GM19455 (cell line): ENCODE measurements around the gene TRIM67.
"Not testable (repeated sequence)": the region's sequence is repeated elsewhere in the genome, so short reads cannot be mapped to it uniquely, and the experiment has no call there.

Experiments
- ATAC-seq: cut with Tn5 transposase; IDR thresholded peaks from one replicate; pipeline ENCODE4 v1.9.1; 2021; ENCODE audit not compliant: unreplicated experiment

Gene TRIM67

DNA sequence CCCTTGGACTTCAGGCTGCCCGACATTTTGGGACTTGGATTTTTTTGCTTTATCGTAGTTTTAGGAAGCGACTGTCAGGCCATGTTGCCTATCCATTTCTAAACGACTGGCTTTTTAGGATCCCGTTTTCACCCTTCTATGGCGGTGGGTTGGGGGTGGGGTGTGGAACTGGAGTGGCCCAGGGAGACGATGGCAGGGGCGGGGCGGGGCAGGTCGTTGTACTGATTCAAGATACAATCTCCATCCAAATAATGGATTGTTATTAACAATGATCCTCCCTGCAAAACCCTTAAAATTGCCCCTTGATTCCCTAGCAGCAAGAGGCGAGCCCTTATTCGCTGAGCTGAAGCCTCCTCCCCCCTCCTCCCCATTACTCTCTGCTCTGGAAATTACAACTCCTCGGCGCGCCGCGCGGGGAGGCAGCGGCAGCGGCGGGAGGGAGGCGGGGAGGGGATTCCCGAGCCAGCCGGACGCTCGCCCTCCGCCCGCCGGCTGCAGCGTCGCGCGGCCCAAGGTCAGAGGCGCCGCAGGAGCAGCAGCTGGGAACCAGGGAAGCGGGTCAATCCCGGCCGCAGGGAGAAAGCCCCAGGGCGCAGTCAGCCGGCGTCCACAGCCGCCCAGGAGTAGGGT lies at the start of gene TRIM67:
Gene TRIM67 (plus strand): TSS at position 392 of the 630 bp plus-strand sequence. CDS start 912 bp downstream, outside the sequence.
- no peak for ATAC-seq

DNA sequence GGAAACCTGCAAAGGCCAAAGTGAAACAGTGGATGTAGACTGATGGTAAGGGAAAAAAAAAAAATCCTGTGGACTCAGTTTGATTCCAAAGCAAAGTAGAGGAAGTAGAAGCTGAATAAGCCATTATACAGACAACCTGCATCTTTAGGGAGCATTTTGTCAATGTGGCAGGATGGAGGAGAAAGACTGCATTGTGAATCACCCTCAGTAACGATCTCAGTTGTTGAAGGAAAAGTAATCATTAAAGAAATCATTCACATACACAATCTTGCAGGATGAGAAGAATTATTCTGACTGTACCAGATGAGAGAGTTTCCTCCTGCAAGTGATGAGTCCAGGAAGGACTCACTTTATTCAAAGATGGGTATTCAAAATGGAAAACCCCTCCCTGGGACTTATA lies 45.1 kb upstream of the TRIM67 start:
- no peak for ATAC-seq

DNA sequence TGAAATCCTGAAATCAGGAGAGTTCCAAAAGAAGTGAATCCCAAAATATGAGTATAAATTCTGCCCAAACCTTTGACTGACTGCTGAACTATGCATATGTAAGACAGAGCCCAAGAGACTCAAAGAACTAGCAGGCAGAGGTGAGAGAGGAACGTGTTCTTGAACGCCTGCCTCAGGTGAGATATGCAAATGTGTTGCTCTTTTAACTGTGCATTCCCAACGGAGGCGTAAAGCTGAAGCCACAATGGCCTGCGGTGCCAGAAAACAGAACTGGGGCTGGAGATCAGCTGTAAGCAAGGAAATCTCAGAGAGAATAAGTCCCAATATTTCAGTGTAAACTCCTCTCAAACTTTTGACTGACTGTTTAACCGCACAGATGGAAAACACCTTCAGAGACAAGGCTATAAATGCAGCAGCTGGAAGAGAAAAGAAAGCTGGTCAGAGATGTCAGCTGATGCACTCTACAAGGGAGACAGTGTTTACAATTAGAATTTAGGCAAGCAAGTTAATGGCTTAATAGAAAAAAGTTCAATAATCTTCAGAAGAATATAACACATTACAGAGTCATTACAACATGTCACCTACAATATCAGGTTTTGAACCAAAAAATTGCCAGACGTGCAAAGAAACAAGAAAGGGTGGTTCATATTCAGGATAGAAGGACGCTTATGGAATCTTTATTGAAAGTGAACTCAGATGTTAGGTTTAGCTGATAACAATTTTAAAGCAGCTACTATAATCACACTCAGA lies 43.0 kb upstream of the TRIM67 start:
- no peak for ATAC-seq

DNA sequence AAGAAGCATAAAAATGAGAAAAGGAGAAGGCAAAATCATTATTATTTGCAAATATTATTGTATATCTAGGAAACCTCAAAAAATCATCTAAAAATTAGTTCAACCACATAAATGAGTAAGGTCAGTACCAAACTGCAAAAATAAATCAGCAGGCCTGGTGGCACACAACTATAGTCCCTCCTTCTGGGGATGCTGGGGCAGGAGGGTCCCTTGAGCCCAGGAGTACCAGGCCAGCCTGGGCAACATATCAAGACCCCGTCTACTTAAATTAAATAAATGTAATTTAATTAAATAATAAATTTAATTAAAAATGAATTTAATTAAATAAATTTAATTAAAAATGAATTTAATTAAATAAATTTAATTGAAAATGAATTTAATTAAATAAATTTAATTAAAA lies 40.3 kb upstream of the TRIM67 start:
- no peak for ATAC-seq

DNA sequence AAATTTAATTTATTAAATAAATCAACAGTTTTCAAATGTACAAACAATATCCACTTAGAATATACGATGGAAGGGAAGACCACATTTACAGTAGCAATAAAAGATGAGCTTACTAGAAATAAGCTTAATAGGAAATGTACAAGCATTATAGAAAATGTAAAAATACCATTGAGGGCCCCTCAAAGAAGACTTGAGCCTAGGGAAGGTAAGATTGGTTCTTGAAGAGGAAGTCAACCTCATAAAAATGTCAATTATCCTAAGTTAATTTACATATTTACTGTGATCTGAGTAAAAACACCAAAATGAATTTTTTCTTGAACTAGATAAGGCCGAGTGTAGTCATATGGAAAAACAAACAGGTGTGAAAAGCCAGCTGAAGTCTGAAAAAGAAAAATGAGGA lies 39.7 kb upstream of the TRIM67 start:
- ATAC-seq = no peak

DNA sequence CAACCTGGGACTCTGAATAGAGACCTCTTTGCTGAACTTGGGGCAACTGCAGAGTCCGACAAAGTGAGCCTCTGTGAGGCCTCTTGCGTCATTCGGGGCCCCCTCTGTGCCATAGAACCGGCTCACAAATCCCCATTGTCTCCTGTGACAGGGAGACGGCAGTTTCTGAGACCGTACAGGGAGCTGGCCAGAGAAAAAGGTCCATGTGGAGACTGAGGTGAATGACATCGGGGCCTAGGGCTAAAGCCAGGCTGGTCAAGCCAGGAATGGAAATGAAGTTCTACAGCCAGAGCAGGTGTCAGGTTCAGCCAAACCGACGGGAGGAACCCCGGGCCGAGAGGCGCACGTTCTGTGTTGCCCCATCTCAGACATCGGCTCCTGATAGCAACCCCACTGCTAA lies 37.1 kb upstream of the TRIM67 start:
- no peak for ATAC-seq

DNA sequence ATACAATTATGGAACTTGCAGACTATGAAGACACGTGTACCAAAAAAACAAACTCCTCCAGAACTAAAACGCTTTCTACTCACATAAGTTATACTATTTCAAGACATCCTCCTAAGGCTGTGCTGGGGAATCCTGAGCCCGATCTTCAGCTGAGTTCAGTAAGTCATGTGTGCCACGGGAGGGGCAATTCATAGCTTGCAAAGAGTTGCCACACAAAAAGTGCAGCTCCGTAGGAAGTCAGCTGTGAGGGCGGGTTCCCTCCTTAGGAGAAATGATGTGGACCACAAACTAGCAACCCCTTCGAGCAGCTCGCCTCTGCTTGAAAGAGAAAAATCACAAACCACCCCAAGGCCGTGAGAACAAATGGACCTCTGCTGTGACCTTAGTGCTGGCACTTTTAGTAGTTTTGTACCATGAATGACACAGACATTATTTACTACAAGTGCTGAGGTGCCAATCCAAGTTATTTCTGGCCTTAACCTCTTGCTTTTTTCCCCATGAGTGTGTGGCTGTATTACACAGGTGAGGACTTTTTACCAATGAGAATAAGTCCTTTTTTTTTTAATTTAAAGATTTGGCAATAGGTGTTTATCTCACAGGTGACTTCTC lies 35.8 kb upstream of the TRIM67 start:
- no peak for ATAC-seq

DNA sequence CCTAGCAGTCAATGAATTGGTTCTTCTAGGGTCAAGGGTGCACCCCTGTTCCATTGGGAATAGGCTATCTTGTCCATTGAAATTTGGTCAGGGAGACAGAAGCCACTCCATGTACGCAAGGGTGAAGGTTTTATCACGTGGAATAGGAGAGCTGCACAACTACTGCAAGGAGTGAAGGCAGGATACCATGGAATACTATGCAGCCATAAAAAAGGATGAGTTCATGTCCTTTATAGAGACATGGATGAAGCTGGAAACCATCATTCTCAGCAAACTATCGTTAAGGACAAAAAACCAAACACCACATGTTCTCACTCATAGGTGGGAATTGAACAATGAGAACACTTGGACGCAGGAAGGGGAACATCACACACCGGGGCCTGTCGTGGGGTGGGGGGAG lies 34.8 kb upstream of the TRIM67 start:
- not testable (repeated sequence) for ATAC-seq

DNA sequence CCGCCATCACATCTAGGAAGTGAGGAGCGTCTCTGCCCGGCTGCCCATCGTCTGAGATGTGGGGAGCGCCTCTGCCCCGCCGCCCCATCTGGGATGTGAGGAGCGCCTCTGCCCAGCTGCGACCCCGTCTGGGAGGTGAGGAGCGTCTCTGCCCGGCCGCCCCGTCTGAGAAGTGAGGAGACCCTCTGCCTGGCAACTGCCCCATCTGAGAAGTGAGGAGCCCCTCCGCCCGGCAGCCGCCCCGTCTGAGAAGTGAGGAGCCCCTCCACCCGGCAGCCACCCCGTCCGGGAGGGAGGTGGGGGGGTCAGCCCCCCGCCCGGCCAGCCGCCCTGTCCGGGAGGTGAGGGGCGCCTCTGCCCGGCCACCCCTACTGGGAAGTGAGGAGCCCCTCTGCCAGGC lies 33.4 kb upstream of the TRIM67 start:
- ATAC-seq = not testable (repeated sequence)

DNA sequence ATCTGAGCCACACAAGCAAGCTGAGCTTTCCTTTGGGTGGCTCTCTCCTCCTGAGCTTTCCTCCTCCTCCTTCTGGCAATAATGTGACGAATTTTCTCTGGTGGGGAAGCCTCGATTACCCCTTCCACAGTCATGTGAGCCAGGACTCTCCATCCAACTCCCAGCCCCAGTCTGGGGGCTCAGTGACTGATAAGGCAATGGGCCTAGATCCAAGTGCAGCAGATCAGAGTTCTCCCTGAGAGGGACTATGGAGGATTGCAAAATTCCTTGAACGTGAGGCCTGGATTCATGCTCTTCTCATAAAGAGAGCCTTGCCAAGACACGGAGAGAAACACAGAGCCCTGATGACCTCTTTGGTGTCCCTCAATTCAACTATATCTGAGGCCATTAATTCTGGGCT lies 31.3 kb upstream of the TRIM67 start:
- no peak for ATAC-seq

DNA sequence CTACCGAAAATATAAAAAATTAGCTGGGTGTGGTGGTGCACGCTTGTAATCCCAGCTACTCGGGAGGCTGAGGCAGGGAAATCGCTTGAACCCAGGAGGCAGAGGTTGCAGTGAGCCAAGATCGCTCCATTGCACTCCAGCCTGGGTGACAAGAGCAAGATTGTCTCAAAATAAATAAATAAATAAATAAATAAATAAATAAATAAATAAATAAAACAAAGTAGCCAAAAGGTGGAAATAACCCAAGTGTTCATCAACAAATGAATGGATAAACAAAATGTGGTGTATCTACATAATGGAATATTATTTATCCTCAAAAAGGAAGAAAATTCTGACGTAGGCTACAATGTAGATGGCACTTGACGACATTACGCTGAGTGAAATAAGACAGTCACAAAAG lies 29.3 kb upstream of the TRIM67 start:
- not testable (repeated sequence) for ATAC-seq

DNA sequence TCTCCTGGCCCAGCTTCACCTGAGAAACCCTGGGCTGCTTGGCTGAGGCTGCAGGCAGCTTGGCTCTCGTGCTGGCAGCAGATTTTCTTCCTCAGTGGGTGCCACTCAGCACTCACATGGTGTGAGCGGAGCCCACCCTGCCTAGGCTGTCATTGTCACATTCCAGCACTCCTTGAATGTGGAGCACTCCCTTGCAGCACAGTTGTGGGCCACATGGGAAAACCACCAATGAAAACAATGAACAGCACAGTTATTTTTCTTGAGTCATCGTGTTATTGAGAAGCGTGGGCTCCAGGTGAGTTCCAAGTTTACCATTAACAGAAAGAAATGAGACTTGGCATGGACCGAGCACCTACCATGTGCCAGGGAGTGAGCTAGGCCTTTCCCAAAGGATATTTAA lies 27.2 kb upstream of the TRIM67 start:
- no peak for ATAC-seq

DNA sequence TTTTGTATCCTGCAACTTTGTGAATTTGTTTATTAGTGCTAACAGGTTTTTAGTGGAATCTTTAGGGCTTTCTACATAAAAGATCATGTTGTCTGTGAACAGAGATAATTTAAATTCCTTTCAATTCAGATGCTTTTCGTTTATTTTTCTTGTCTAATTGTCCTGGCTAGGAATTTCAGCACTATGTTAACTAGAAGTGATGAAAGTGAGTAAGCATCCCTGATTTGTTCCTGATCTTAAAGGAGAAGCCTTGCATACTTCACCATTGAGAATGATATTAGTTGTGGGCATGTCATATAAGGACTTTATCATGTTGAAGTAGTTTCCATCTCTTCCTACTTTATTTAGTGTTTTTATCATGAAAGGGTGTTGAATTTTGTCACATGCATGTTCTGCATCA lies 23.6 kb upstream of the TRIM67 start:
- no peak for ATAC-seq

DNA sequence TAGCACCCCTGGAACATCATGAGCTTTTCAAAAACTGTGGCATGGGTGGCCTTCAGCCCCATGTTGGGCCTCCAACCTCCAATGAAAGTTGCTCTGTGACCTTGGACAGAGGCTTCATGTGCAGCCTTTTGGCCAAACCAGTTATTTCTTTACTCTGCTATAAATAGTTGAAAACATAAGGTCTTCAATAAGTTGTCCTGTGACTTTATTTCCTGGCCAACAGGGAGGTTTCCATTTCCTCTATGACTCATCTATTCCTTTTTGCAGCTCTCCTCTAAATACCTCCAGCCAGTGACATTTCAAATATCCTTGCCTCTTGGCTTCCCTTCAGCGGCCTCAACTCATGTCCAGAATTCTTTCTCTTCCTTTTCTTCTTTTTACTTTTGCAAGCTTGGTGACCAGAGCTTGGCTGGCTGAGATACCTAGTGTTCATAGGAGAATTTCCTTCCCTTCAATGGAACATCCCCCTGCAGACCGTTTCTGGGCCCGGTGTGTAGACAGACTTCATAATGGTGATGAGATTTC lies 22.7 kb upstream of the TRIM67 start:
- ATAC-seq = no peak

DNA sequence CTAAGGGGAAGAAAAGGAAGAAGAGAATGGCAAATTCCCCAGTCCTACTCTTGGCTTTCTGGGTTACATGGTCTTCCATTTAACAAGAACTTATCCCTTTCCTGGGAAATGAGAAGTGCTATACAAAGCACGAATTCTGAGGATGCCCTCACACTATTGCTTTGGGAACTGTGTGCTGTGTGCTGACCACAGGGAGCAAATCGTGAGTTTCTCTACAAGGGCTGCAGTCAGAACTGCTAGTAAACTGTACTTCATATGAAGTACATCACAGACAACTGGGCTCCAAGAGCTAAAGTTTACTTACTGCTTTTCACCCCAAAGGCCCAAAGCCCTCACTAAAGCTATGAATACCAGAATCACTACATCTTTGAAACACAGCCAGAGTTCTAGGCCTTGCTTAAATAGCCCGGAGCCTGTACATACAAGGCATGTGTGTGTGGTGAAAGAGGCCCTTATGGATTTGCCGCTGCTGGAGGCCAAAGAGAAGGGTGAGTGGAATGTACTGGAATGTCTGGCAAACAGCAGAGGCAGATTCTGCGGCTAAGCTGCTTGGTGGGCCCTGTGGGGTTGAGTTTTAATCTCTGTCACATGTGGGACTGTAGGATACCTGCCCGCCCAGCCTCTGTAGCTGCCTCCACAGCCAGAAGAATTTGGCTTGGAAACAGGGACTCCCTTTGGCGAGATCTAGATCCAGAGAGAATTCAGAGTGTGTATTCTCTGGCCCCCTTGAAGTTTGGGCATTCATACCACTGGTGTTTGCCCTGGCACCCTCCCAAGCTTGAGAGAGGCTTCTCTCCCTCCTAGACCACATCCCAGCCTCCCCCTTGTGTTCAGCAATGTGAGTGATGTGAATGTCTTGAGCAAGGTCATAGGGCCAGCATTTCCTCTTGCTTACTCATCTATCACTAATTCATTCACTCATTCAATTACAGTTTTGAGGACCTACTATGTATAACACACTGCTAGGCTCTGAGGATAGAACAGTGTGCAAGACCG lies 21.9 kb upstream of the TRIM67 start:
- no peak for ATAC-seq

DNA sequence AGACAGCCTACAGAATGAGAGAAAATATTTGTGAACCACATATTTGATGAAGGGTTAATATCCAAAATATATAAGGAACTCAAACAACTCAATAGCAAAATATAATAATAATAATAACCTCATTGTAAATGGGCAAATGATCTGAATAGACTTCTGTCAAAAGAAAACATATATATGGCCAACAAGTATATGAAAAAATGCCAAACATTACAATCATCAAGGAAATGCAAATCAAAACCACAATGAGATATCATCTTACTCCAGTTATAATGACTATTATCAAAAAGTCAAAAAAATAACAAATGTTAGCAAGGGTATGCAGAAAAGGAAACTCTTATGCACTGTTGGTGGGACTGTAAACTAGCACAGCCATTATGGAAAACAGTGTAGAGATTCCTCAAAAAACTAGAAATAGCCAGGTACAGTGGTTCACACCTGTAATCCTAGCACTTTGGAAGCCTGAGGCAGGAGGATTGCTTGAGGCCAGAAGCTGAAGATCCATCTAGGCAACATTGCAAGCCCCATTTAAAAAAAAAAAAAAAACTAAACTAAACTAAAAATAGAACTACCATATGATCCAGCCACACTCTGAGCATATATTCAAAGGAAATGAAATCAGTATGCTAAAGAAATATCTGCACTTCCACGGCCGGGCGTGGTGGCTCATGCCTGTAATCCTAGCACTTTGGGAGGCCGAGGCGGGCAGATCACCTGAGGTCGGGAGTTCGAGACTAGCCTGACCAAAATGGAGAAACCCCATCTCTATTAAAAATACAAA lies 17.3 kb upstream of the TRIM67 start:
- ATAC-seq = no peak

DNA sequence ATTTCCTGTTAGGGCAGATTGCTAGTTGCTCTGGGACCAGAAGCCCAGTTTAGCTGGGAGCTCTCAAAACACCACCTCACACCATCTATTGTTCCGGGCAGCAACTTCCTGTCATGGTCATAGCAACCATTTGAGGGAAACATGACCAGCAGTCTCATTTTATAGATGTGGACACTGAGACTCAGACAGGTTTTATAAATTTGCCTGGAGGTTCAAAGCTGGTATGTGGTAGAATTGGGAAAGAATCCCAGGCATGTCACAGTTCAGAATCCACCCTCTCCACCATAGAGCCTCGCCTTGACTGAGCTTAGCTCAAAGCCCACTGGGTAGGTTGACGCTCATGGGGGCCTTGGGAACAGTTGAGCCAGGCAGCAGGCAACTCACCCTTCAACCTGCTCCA lies 14.0 kb upstream of the TRIM67 start:
- no peak for ATAC-seq

DNA sequence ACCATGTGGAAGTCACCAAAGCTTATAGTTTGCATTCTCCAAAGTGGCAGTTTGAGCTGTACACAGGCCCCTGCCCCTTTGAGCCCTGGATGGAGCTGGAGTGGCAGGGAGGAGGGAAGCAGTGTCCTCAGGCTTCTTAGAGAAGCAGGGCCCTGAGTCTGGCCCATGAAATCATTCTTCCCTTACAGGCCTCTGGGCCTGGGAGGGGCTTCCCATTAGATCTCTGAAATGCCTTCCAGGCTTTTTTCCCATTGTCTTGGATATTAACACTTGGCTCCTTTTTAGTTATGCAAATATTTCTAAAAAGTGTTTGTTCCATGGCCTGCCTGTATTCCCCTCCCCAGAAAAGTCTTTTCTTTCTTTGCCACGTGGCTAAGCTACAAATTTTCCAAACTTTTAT lies 10.0 kb upstream of the TRIM67 start:
- ATAC-seq = no peak

DNA sequence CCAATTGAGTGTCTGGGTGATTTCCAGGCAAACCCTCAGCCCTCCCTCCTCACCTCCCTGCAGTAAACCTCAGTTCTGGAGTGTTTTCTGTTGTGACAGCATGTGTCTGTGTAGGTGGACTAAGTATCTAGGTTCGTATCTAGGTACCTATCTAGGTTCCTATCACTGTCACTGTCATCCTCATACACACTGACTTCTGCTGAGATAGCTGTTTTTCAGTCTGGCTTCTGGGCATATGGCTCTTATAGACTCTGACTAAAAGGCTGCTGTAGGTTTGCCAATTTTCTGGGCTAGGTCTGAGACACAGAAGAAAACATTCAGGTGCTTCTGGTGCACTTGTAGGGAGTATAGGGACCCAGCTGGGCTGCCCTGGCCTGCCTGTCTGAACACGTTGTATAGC lies 8.1 kb upstream of the TRIM67 start:
- no peak for ATAC-seq

DNA sequence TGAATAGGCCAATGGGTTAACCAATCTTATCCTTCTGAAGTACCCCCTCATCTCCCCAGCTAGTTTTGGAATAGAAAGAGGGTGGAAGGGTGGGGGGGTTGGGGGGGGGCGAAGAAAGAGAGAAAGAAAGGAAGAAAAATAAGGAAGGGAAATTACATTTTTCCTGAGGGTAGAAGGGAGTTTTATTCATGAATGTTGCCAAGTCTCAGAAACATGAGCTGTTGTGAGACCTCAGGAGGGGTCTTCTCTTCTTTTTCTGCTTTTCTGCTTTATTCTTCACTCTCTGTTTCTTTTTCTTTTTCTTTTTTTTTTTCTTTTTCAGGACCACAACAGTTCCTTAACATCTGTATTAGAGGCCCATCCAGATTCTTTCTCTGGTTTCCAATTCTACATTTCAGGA lies 6.0 kb upstream of the TRIM67 start:
- ATAC-seq = no peak
